Fibroblast of lung (primary cell): Measurements from ENCODE around the gene UBE2L6. TPM values are rescaled to one million over a fixed set of nuclear protein-coding genes. Genes with fewer than 3 reads are reported as not detected.

Source experiments
- DNase-seq, 2 donors: peaks; one replicate each; pipeline versions ENCODE4 v3.0.0 to v3.0.0-alpha.2; 2010; ENCODE audit warnings: low read depth in 2 of 2
- H2AFZ ChIP-seq: 2 replicates; pipeline ENCODE4 v1.5.1; 2012; ENCODE audit warnings: low read length, control low read depth, inconsistent platforms
- H3K27ac ChIP-seq: 2 replicates; pipeline ENCODE4 v1.5.1; 2011; ENCODE audit warnings: low read length, control low read depth; ENCODE audit not compliant: insufficient read depth
- H3K27me3 ChIP-seq: 2 replicates; pipeline ENCODE4 v1.5.1; 2011; ENCODE audit warnings: mild to moderate bottlenecking, low read length; ENCODE audit not compliant: control insufficient read depth, insufficient read depth
- H3K36me3 ChIP-seq: 2 replicates; pipeline ENCODE4 v1.5.1; 2011; ENCODE audit warnings: low read length; ENCODE audit not compliant: control insufficient read depth, insufficient read depth
- H3K4me1 ChIP-seq: 2 replicates; pipeline ENCODE4 v1.5.1; 2011; ENCODE audit warnings: low read length; ENCODE audit not compliant: control insufficient read depth, insufficient read depth; ENCODE audit errors: extremely low read depth
- H3K4me2 ChIP-seq: 2 replicates; pipeline ENCODE4 v1.5.1; 2011; ENCODE audit warnings: low read length, control low read depth; ENCODE audit not compliant: insufficient read depth; ENCODE audit errors: extremely low read depth
- H3K4me3 ChIP-seq, 4 experiments: fragments of 200-600 bp in 1 of 4; sonication (generic) in 1 of 4; replicated peaks in 1 of 4; 2 replicates each; pipeline ENCODE4 v1.5.1; 2011 to 2016; ENCODE audit warnings: low read length in 4 of 4, low read depth in 3 of 4, mild to moderate bottlenecking in 3 of 4, control low read depth in 2 of 4, inconsistent platforms in 1 of 4, mixed read lengths in 1 of 4; ENCODE audit not compliant: insufficient read depth in 1 of 4; ENCODE audit errors: control extremely low read depth in 1 of 4
- H3K79me2 ChIP-seq: 2 replicates; pipeline ENCODE4 v1.5.1; 2012; ENCODE audit warnings: mild to moderate bottlenecking, low read length, inconsistent platforms; ENCODE audit not compliant: control insufficient read depth, insufficient read depth
- H3K9ac ChIP-seq: 2 replicates; pipeline ENCODE4 v1.5.1; 2011; ENCODE audit warnings: mild to moderate bottlenecking, low read length, control low read depth; ENCODE audit not compliant: insufficient read depth
- H3K9me3 ChIP-seq: 2 replicates; pipeline ENCODE4 v1.5.1; 2012; ENCODE audit warnings: low read depth, low read length; ENCODE audit not compliant: control insufficient read depth, insufficient read depth
- H4K20me1 ChIP-seq: 2 replicates; pipeline ENCODE4 v1.5.1; 2011; ENCODE audit warnings: low read length; ENCODE audit not compliant: control insufficient read depth, insufficient read depth; ENCODE audit errors: extremely low read depth
- CTCF ChIP-seq, 2 donors: IDR thresholded peaks in 1 of 2; conservative IDR thresholded peaks in 1 of 2; 1 replicate in 1 of 2; 2 replicates in 1 of 2; pipeline ENCODE4 v1.5.1; 2011 to 2012; ENCODE audit warnings: low read length in 2 of 2, control low read depth in 1 of 2, inconsistent platforms in 1 of 2, low read depth in 1 of 2, mild to moderate bottlenecking in 1 of 2
- EZH2 ChIP-seq: IDR thresholded peaks from 2 replicates; pipeline ENCODE4 v1.5.1; 2012; ENCODE audit warnings: low read length, control low read depth, mild to moderate bottlenecking; ENCODE audit errors: missing control alignments
- polyA plus RNA-seq, 2 donors: library from polyadenylated mRNA; depleted of rRNA in 1 of 2; stranded (reverse) in 1 of 2; unstranded in 1 of 2; fragments of >200 nt; gene quantifications; 2 replicates each; pipeline ENCODE4 v1.2.1, GENCODE V29; 2011 to 2012; ENCODE audit warnings: missing spikeins in 1 of 2
- total RNA-seq: library from RNA; depleted of rRNA; stranded (reverse); fragments of >200 nt; gene quantifications from 2 replicates; pipeline ENCODE4 v1.2.1, GENCODE V29; 2014

The UBE2L6 gene
- total and polyA plus RNA-seq, 2 donors (not counting 1 experiment from before 2014, with no cell fraction given): 94.8 to 113 TPM

- H3K4me2 ChIP-seq: peak overlapping the region; percentile 91
- H2AFZ ChIP-seq: peak overlapping the region; percentile 70
- peak overlapping the region; percentile 80 to 92 (median 88) for H3K4me3 ChIP-seq
- peak; percentile 28 to 43 for DNase-seq
- H3K79me2 ChIP-seq: no peaks in the 10 kb centered on the region
- H3K9ac ChIP-seq: no peak overlapping the region
- no peaks in the 10 kb centered on the region for H4K20me1 ChIP-seq
- H3K9me3 ChIP-seq: no peaks in the 10 kb centered on the region
- H3K36me3 ChIP-seq: peaks cover 3% of the 10 kb centered on the region
- no peaks in the 10 kb centered on the region for H3K27me3 ChIP-seq
- TF ChIP-seq CTCF (conservative IDR thresholded peaks at IDR 0.05 in 1 of 2, IDR thresholded peaks at IDR 0.05 in 1 of 2; ENCODE audit: low read depth in 1 of 2, low read length in 2 of 2) (no peak), EZH2 (no peak)
- no peak overlapping the region for H3K27ac ChIP-seq
- peaks cover 3% of the 10 kb centered on the region for H3K4me1 ChIP-seq
These were observed 53.4 kb downstream of the UBE2L6 start for GRCh38 chr11:57513911-57514537.

GRCh38 chr11:57513452-57513795 is 54.0 kb downstream of the UBE2L6 start:
- H3K4me2 ChIP-seq: peak overlapping the region; percentile 4
- no peaks in the 10 kb centered on the region for H3K79me2 ChIP-seq
- H3K4me3 ChIP-seq: peak overlapping the region in 2 of 4 experiments; percentile 80 to 91
- TF ChIP-seq EZH2 (no peak), CTCF (conservative IDR thresholded peaks at IDR 0.05 in 1 of 2, IDR thresholded peaks at IDR 0.05 in 1 of 2; ENCODE audit: low read depth in 1 of 2, low read length in 2 of 2) (no peak)
- peaks cover 3% of the 10 kb centered on the region for H3K4me1 ChIP-seq
- H3K9me3 ChIP-seq: no peaks in the 10 kb centered on the region
- H3K27ac ChIP-seq: no peak overlapping the region
- peaks cover 3% of the 10 kb centered on the region for H3K36me3 ChIP-seq
- H4K20me1 ChIP-seq: no peaks in the 10 kb centered on the region
- DNase-seq: no peak
- H3K9ac ChIP-seq: no peak overlapping the region
- H2AFZ ChIP-seq: no peak overlapping the region
- no peaks in the 10 kb centered on the region for H3K27me3 ChIP-seq

GRCh38 chr11:57512646-57513451 is 54.6 kb downstream of the UBE2L6 start:
- H3K27ac ChIP-seq: no peak overlapping the region
- TF ChIP-seq EZH2 (no peak), CTCF (conservative IDR thresholded peaks at IDR 0.05 in 1 of 2, IDR thresholded peaks at IDR 0.05 in 1 of 2; ENCODE audit: low read depth in 1 of 2, low read length in 2 of 2) (no peak)
- H3K4me3 ChIP-seq: peak overlapping the region in 1 of 4 experiments; percentile 91
- H3K4me1 ChIP-seq: peaks cover 3% of the 10 kb centered on the region
- H3K4me2 ChIP-seq: no peak overlapping the region
- H3K9ac ChIP-seq: no peak overlapping the region
- H4K20me1 ChIP-seq: no peaks in the 10 kb centered on the region
- DNase-seq: no peak
- H3K9me3 ChIP-seq: no peaks in the 10 kb centered on the region
- H3K36me3 ChIP-seq: peaks cover 3% of the 10 kb centered on the region
- H3K79me2 ChIP-seq: no peaks in the 10 kb centered on the region
- no peaks in the 10 kb centered on the region for H3K27me3 ChIP-seq
- H2AFZ ChIP-seq: no peak overlapping the region
